ENCODE data around the gene PFN4.
A peak's percentile ranks its signal among the peaks of the same experiment; 100 is the strongest.
"Not testable (repeated sequence)": the region's sequence is repeated elsewhere in the genome, so short reads cannot be mapped to it uniquely, and the experiment has no call there.

Gene PFN4

DNA sequence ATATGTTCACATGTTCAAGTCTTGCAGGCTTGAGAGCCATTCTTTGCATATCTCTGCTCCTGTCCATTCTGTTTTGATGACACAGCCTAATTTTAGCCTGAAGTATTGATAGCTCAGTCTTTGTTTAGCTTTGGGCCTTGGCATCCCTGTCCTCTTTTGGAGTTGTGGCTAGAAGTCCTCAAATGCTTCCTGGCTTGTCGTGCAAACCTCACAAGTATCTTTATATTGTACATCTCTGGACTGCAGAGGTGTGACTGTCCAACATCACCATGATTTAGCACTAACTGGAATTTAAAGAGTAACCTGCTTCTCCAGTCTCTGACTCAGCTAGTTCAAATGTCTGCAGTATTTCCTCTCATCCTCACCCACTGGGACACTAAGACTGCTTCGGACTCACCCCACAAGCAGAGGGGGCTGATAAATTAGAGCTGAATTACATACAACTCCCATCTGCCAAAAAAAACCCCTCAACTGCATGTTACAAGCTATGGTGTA is 11.7 kb downstream of the PFN4 start:
- no peak for DNase-seq (ENCODE audit: low spot score)

DNA sequence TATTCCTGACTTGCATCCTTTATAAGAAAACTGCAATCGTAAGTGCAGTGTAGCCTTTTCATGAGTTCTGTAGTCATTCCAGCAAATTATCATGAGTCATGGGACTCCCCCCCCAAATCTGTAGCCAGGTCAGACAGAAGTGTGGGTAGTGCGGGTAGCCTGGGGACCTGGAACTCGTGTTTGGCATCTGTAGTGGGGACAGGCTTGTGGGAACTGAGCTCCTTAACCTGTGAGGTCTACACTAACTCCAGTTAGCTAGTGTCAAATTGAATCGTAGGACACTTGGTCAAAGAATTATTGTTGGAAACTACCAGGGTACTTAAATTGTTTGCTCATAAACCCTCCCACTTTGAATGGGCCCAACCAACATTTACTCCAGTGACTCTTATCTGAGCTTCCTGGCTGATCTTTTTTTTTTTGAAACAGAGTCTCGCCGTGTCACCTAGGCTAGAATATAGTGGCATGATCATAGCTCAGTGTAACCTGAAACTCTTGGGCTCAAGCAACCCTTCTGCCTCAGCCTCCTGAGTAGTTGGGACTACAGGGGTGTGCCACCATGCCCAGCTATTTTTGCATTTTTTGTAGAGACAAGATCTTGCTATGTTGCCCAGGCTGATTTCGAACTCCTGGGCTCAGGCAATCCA is 12.4 kb downstream of the PFN4 start:
- no peak for DNase-seq (ENCODE audit: low spot score)

DNA sequence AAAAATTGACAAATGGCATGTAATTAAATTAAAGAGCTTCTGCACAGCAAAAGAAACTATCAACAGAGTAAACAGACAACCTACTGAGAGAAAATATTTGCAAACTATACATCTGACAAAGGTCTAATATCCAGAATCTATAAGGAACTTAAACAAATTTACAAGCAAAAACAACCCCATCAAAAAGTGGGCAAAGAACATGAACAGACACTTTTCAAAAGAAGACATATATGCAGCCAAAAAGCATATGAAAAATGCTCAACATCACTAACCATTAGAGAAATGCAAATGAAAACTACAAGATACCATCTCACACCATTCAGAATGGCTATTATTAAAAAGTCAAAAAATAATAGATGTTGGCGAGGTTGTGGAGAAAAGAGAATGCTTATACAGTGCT is 13.7 kb downstream of the PFN4 start:
- not testable (repeated sequence) for DNase-seq (ENCODE audit: low spot score)

DNA sequence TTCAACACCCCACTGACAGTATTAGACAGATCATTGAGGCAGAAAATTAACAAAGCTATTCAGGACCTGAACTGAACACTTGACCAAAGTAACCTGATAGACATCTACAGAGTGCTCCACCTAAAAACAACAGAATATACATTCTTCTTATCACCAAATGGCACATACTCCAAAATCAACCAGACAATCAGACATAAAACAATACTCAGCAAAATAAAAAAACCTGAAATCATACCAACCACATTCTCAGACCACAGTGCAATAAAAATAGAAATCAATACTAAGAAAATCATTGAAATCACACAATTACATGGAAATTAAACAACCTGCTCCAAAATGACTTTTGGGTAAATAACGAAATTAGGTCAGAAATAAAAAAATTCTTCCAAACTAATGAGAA is 15.8 kb downstream of the PFN4 start:
- no peak for DNase-seq (ENCODE audit: low spot score)

DNA sequence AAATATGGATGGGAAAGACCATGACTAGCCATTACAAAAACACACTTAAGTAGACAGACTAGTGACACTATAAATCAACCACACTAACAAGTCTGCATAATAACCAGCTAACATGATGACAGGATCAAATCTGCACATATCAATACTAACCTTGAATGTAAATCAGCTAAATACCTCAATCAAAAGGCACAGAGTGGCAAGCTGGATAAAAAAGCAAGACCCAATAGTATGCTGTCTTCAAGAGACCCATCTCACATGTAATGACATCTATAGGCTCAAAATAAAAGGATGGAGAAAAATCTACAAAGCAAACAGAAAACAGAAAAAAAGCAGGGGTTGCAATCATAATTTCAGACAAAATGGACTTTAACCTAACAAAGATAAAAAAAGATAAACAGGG is 16.3 kb downstream of the PFN4 start:
- DNase-seq (ENCODE audit: low spot score) = no peak

DNA sequence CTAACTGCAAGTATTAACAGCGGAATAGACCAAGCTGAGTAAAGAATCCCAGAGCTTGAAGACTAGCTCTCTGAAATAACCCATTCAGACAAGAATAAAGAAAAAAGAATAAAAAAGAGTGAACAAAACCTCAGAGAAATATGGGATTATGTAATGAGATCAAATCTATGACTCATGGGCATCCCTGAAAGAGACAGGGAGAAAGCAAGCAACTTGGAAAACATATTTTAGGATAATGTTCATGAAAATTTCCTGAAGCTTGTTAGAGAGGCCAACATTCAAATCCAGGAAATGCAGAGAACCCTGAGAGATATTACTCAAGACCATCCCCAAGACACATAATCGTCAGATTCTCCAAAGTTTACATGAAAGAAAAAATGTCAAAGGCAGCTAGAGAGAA is 17.3 kb downstream of the PFN4 start:
- no peak for DNase-seq (ENCODE audit: low spot score)

DNA sequence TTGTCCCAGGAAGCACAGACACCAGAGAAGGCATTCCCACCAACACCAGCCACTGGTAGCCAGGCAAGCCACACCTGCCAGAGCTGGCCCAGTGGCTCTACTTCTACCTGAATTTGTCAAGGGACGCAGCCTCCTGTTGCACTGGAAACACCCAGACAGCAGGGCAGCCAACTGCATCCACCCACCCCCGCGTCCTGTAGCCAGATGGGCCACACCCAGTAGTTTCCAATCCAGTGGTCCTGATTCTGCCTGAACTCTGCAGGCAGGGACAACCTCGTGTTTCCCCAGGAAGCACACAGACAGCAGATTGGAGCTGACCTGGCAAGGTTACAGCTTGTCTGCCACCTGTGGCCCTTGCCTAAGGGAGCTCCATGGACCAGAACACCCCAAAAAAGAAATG is 18.2 kb downstream of the PFN4 start:
- DNase-seq (ENCODE audit: low spot score) = no peak

DNA sequence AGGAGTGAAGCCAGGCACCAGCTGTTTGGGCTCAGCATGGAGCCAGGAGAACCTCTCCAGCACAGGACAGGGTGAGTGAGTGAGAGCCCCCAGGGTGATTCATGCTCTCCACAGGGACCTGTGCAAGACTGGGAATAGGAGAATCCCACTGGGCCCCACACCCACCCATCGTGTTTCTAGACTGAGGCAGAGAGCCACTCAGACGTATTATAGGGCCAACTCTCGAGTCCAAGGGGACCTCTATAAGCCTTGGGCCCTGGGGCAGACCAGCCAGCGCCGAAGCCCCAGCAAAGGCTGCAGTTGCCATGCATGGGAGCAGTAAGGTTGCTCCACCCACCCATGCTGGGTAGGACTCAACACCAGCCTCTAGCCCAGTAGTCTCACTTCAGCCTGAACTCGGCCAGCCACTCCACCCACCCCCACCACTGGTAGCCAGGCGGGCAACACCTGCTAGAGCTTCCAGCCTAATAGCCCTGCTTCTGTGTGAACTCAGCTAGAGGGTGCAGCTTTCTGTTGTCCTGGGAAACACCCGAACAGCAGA is 19.0 kb downstream of the PFN4 start:
- DNase-seq (ENCODE audit: low spot score) = no peak

DNA sequence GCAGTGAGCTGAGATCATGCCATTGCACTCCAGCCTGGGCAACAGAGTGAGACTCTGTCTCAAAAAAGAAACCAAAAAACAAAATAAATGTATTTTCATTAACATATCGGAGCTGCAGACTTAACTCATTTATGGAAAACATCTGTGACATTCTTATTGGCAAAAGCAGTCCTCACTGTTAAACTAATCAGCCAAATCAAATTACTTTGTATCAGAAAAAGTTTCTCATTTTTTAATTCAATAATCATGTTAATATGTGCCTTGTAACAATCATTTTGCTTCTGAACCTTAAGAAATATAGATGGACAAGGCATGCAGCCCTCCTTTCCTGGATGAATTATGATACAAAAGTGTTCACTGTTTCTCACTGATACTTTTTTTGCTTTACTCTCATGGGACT is 20.5 kb downstream of the PFN4 start:
- no peak for DNase-seq (ENCODE audit: low spot score)

DNA sequence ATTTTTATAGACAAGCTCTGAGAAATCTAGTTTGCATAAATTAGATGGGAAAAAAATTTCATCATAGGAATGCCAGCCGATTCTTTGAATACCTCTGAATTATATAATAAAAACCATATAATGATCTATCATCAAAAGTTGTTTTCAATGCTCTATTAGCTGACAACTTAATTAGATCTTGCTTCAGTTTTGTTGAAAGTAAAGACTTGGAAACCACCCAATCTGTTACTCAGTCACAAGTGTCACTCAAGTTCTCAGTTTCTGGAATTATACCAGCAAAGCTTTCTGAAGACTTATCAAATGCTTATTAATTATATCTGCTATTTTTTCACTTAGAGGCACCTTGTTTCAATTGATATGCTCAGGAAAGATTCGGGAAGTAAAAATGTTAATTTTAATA is 21.1 kb downstream of the PFN4 start:
- no peak for DNase-seq (ENCODE audit: low spot score)

DNA sequence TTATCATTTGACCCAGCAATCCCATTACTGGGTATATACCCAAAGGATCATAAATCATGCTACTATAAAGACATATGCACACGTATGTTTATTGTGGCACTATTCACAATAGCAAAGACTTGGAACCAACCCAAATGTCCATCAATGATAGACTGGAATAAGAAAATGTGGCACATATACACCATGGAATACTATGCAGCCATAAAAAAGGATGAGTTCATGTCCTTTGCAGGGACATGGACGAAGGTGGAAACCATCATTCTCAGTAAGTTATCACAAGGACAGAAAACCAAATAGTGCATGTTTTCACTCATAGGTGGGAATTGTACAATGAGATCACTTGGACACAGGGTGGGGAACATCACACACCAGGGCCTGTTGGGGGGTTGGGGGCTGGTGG is 22.4 kb downstream of the PFN4 start:
- not testable (repeated sequence) for DNase-seq (ENCODE audit: low spot score)

DNA sequence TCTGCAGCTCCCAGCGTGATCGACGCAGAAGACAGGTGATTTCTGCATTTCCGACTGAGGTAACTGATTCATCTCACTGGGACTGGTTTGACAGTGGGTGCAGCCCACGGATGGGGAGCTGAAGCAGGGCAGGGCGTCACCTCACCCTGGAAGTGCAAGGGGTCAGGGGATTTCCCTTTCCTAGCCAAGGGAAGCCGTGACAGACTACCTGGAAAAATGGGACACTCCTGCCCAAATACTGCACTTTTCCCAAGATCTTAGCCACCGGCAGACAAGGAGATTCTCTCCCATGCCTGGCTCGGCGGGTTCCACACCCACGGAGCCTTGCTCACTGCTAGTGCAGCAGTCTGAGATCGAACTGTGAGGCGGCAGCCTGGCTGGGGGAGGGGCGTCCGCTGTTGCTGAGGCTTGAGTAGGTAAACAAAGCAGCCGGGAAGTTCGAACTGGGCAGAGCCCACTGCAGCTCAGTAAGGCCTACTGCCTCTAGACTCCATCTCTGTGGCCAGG is 27.9 kb downstream of the PFN4 start:
- DNase-seq (ENCODE audit: low spot score) = not testable (repeated sequence)

DNA sequence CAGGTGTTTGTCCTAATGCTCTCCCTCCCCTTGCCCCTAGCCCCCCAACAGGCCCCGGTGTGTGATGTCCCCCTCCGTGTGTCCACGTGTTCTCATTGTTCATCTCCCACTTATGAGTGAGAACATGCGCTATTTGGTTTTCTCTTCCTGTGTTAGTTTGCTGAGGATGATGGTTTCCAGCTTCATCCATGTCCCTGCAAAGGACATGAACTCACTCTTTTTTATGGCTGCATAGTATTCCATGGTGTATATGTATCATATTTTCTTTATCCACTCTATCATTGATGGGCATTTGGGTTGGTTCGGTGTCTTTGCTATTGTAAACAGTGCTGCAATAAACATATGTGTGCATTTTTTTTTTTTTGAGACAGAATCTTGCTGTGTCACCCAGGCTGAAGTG is 29.9 kb downstream of the PFN4 start:
- not testable (repeated sequence) for DNase-seq (ENCODE audit: low spot score)

DNA sequence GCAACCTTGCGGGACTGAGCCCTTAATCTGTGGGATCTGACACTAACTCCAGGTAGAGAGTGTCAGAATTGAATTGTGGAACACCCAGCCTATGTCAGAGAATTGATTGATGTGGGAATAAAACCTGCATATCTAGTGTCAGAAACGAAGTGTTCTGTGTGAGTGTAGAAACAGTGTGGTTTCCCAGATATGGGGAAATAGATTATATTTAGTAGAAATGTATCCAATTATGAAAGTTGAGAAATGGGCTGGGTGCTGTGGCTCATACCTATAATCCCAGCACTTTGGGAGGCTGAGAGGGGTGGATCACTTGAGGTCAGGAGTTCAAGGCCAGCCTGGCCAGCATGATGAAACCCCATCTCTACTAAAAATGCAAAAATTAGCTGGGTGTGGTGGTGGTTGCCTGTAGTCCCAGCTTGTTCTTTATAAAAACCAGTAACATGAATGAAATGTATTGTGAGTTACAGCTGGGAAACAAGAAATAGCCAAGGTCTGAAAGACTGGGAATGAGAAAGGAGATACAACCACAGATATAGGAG is 34.2 kb downstream of the PFN4 start:
- no peak for DNase-seq (ENCODE audit: low spot score)

DNA sequence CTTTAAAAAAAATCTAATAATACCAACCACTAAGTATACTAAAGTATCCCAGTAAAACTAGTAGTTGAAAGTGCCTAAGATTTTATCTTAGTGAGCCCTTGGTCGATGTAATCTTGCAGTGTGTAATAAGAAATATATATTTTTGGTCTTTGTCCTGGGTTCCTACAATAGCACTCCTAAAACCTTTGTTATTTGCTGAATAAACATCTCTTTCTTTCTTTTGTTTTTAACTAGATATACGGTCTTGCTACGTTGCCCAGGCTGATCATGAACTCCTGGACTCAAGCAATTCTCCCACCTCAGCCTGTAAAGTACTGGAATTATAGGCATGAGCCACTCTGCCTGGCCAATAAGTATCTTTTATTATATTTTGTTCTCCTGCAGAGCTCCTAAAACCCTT is 36.1 kb downstream of the PFN4 start:
- DNase-seq (ENCODE audit: low spot score) = no peak

DNA sequence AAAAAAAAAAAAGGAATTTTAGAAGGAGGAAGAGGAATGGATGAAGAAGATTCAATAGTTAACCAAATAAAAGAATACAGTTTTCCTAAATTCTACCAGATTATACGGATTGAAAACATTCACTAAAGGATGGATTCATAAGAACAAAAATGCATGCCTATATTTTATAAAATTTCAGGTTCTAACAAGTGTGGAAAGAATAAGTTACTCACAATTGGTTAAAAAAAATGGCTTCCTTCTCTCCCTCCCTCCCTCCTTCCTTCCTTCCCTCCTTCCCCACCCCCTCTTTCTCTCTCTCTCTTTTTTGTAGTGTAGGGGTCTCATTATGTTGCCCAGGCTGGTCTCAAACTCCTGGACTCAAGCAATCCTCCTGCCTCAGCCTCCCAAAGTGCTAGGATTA is 36.9 kb downstream of the PFN4 start:
- no peak for DNase-seq (ENCODE audit: low spot score)

DNA sequence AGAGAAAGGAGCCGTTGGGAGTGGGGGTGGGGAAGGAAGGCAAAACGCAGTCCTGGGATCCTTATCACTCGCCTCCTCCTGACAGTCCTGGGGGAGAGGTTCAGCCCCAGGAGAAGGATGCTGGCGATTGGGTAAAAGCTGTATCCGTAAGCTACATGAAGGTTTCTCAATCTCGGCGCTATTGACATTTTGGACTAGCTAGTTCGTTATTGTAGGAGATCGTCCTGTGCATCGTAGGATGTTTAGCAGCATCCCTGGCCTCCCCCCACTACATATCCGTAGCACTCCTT is 38.0 kb downstream of the PFN4 start:
- no peak for DNase-seq (ENCODE audit: low spot score)

DNA sequence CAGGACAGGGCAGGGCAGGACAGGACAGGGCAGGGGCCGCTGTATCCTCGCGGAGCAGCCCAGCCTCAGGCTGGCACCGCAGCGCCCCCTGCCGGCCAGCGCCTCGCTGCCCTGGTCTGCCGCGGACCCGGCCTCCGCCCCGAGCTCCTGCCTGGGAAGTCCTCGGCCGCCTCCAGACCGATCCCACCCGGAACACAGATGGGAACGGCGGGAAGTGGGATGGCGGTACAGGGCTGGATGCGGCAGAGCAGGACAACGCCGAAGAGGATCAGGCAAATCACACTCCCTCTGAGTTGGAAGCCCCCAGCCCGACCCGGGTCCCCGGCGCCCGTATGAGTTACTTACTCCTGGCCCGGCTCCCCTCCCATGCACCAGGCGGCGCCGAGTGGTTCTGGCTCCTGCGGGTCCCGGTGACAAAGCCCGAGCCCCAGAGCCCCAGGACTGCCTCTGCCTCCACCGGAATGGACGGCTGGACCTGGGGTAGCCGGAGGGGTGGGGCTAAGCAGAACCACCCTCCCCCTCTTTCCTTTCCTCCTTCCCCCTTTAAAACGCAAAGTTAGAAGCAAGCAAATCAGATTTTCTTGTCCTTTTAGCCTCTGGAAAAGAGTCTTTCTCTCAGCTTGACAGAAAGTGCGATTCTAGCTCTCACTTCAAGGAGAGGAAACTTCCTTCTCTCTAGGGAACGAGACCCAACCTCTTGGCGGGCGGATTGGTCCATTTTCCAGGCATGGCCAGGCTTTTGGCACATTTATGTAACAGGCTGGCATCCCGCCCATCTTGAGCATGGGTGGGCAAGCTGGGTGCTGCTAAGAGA is 38.5 kb downstream of the PFN4 start, which contains the start of gene TP53I3:
TP53I3 (minus strand) TSS at position 449 of the 814 bp plus-strand sequence. CDS start 508 bp downstream, outside the sequence.
- peak; percentile 57 for DNase-seq (ENCODE audit: low spot score)

DNA sequence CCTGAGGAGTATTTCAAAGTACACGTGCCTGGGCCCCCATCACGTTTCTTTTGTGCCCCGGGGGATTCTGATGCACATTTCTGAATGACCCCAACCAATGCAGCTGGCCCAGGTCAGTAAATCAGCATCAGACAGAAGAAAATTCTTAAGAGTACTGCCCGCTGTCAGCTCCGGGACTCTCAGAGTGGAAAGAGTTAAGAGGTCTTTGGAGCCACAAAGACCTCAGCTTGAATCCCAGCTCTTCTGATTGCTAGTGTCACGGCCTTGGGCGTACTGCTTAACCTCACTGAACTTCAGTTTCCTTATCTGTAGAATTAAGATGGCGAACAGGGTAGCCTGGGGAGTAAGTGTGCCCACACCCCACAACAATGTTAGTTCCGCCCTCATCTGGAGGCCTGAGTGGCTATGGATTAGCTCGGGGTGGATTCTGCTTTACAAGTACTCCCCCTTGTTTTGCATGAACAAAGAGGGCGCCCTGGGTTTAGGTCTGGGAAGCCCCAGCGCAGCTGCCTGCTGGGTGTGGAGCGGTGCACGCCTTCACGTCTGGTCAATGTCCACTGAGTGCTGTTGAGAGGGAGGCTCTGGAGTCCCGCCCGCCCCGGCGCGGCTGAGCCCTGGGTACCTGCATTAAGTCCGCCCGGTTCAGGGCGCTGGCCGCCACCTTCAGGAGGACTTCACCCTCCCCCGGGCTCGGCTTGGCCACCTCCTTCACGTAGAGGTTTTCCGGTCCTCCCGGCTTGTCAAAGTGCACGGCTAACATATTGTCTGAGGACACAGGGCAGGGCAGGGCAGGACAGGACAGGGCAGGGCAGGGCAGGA is 39.4 kb downstream of the PFN4 start:
- DNase-seq (ENCODE audit: low spot score) = peak; percentile 43

DNA sequence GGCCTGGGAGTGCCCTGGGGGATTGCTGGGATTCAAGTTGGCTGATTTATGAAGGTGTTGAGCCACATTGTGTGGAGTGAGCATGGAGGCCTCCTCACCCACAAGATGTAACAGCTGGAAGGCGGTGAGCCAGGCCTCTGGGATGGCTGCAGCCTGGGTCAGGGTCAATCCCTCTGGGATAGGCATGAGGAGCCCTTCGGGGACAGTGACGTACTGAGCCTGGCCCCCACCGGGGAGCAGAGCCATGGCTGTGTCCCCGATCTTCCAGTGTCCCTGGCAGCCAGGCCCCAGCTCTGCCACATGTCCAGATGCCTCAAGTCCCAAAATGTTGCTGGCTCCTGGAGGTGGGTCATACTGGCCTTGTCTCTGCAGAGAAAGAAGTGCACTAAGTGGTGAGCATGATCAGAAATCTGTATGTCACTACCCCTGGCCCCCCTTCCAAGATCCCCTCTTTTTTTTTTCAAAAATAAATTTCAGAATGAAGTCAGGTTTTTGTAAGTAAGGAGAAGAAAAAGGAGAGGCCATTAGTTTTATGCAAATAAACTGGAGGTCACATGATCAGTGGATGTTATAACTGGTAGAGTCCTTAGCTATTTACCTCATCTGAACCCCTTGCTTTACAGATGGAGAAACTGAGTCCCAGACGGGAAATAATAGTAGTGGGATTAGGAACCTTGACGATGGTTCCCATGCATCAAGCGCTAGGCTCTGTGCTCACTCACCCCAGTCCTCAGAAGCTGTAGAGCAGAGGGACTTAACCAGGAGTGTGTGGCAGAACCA is 40.2 kb downstream of the PFN4 start:
- DNase-seq (ENCODE audit: low spot score) = no peak

DNA sequence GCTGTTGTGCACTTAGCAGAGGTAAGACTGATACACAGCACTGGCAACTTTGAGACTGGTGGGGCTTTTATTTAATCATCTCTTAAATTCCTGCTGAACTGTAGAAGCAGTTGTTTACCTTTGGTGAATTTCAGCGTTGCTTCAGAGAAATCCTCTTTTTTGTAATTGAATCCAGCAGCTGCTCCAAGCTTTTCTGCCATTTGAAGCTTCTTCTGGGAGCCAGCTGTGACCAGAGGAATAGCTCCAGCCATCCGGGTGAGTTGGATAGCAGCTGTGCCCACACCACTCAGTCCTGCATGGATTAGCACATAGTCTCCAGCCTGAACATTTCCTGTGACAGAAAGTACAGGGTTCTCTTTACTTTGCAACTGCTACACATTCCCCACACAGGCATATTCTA is 42.4 kb downstream of the PFN4 start:
- no peak for DNase-seq (ENCODE audit: low spot score)
